ENCODE measurements around the gene PALD1.

DNA sequence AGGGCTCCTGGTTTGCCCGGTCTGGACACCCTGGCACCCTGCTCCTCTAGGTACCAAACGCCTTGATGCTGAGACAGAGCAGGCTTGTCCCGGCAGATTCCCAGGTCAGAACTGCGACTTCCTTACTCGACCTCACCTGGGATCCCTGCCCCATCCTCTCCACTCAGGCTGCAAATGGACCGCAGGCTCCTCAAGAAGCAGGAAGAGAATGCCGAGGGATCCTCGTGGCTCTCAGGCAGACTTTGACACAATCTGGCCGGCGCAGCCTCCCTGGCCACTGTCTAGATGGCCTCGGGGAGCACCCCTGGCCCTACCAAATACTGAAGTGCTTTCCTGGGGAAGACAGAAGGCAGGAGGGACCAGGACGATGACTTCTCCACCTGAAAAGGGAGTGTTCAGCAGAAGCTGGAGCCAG lies 36.7 kb upstream of the PALD1 start:
- no peak for TF ChIP-seq ARNT (IDR thresholded peaks at IDR 0.05)
- TF ChIP-seq FOXA1 (IDR thresholded peaks at IDR 0.05): no peak
- no peak for TF ChIP-seq BHLHE40 (IDR thresholded peaks at IDR 0.05; ENCODE audit: borderline replicate concordance)
- no peak for TF ChIP-seq SP1 (IDR thresholded peaks at IDR 0.05)
- TF ChIP-seq ZNF384 (IDR thresholded peaks at IDR 0.05): no peak
- TF ChIP-seq CTBP1 (IDR thresholded peaks at IDR 0.05; ENCODE audit: borderline replicate concordance): no peak
- no peak for TF ChIP-seq TARDBP (IDR thresholded peaks at IDR 0.05)
- TF ChIP-seq HDGF (IDR thresholded peaks at IDR 0.05; ENCODE audit: borderline replicate concordance): no peak
- no peak for TF ChIP-seq FOXM1 (IDR thresholded peaks at IDR 0.05; ENCODE audit: borderline replicate concordance)
- TF ChIP-seq FOXK2 (IDR thresholded peaks at IDR 0.05): no peak
- TF ChIP-seq LEF1 (IDR thresholded peaks at IDR 0.05; ENCODE audit: borderline replicate concordance): no peak
- TF ChIP-seq L3MBTL2 (conservative IDR thresholded peaks at IDR 0.05): no peak
- TF ChIP-seq ELF4 (IDR thresholded peaks at IDR 0.05): no peak
- TF ChIP-seq, protein P1, sequence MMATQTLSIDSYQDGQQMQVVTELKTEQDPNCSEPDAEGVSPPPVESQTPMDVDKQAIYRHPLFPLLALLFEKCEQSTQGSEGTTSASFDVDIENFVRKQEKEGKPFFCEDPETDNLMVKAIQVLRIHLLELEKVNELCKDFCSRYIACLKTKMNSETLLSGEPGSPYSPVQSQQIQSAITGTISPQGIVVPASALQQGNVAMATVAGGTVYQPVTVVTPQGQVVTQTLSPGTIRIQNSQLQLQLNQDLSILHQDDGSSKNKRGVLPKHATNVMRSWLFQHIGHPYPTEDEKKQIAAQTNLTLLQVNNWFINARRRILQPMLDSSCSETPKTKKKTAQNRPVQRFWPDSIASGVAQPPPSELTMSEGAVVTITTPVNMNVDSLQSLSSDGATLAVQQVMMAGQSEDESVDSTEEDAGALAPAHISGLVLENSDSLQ (IDR thresholded peaks at IDR 0.05): no peak

All from HEK293T (cell line).